ENCODE results near the gene SUN2.
"Not testable (repeated sequence)": the region's sequence is repeated elsewhere in the genome, so short reads cannot be mapped to it uniquely, and the experiment has no call there.

DNA sequence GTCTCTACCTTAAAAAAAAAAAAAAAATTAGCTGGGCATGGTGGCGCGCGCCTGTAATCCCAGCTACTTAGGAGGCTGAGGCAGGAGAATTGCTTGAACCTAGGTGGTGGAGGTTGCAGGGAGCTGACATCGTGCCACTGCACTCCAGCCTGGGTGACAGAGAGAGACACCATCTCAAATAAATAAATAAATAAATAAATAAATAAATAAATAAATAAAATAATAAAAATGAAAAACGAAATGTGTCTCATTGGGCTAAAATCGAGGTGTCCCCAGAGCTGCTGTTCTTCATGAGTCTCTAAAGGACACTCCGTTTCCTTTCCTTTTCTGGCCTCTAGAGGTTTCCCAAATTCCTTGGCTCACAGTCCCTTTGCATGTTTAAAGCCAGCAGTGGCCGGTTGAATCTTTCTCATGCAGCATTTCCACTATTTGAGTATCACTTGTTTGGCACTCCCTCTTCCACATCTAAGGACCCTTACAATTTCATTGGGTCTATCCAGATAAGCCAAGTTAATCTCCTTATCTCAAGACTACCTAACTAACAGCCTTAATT lies 49.3 kb upstream of the SUN2 start:
- not testable (repeated sequence) for TF ChIP-seq POLR2A (IDR thresholded peaks at IDR 0.05; ENCODE audit: low read depth, low read length); POLR2AphosphoS5 (IDR thresholded peaks at IDR 0.05; ENCODE audit: low read depth, low read length); TAF1 (IDR thresholded peaks at IDR 0.05; ENCODE audit: borderline replicate concordance, low read depth, low read length)
